Effector memory CD4-positive, alpha-beta T cell (primary cell): ENCODE data around the gene C1orf53.

Experiments
- DNase-seq, 3 donors: peaks; one replicate each; pipeline ENCODE4 v3.0.0-alpha.2; 2020
- H3K27ac ChIP-seq: 2 replicates; pipeline ENCODE4 v1.7.0; 2013; ENCODE audit warnings: mild to moderate bottlenecking, low read length, moderate library complexity; ENCODE audit not compliant: insufficient read depth, poor library complexity, severe bottlenecking
- H3K27me3 ChIP-seq: replicated peaks from 2 replicates; pipeline ENCODE4 v1.7.0; 2013; ENCODE audit warnings: mild to moderate bottlenecking, low read length; ENCODE audit not compliant: insufficient read depth, control insufficient read depth, poor library complexity, severe bottlenecking
- H3K36me3 ChIP-seq: 2 replicates; pipeline ENCODE4 v1.7.0; 2013; ENCODE audit warnings: mild to moderate bottlenecking, low read length, moderate library complexity; ENCODE audit not compliant: control insufficient read depth, insufficient read depth
- H3K4me1 ChIP-seq: 2 replicates; pipeline ENCODE4 v1.7.0; 2013; ENCODE audit warnings: low read length, mild to moderate bottlenecking; ENCODE audit not compliant: control insufficient read depth, insufficient read depth, poor library complexity, severe bottlenecking
- H3K4me3 ChIP-seq: 2 replicates; pipeline ENCODE4 v1.7.0; 2013; ENCODE audit warnings: low read length, low read depth, mild to moderate bottlenecking; ENCODE audit not compliant: insufficient read depth, poor library complexity, severe bottlenecking
- H3K9me3 ChIP-seq: 2 replicates; pipeline ENCODE4 v1.7.0; 2013; ENCODE audit warnings: mild to moderate bottlenecking, low read length, moderate library complexity; ENCODE audit not compliant: control insufficient read depth

The C1orf53 gene

DNA sequence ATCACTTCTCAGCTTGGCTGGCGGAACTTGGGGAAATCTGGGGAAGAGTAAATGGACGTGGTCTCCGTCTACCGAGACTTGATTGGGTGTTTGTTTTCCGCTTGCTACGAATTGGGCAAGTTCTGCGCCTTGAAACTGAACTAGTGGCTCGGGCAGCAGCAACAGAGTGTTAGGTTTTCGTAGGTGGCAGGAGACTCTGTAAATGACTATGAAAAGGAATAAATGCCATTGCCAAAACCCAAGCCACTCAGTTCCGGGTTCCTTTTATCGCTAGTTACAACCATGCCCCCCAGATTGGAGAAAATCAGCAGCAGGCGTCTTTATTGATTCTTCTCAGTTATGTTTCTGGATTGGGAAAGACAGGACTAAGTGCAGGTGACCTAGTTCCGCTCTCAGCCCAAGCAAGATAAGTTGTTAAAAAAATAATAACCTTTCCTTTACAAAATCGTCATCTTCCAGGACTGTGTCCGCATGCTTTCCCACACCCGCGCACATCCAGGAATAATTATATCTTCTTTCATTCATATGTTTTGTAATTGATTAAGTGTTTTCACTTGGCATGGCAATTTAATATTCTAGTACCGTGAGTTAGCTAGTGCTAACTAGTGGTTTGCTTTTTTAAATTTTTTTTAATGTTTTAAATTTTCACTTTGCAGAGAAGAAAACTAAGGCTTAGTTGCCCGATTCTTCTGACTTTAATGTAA, 18.1 kb downstream of the C1orf53 start:
- peaks cover 45% of the 10 kb centered on the region for H3K4me1 ChIP-seq

DNA sequence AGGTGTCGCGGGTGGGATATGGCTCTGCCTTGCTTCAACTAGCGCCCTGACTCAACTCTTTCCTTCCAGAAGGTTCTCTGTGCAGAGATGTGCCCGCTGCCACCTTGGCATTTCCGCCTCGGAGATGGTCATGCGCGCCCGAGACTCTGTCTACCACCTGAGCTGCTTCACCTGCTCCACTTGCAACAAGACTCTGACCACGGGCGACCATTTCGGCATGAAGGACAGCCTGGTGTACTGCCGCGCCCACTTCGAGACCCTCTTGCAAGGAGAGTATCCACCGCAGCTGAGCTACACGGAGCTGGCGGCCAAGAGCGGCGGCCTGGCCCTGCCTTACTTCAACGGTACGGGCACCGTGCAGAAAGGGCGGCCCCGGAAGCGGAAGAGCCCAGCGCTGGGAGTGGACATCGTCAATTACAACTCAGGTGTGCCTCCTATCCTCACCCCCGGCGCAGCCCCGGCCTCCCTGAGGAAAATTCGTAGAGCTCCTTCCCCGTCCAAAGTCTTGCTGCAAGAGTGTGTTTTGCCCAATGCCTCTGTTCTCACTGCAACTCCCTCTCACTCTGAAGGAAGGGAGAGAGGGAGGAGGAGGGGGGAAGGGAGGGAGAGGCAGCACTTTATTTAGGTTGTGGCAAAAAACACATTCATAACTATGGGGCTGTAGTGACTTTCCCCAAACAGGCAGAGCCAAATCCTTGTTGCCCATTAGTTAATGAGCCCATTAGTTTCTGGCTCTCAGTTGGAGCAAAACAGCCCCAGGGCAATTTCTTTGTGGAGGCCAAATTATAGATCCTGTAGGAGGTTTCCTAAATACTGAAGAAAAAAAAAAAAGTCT, 19.0 kb downstream of the C1orf53 start:
- DNase-seq = no peak
- Histone ChIP-seq H3K9me3 (no peaks in the 10 kb centered on the region), H3K27me3 (peaks cover 63% of the 10 kb centered on the region), H3K4me3 (no peak overlapping the region), H3K36me3 (no peaks in the 10 kb centered on the region), H3K4me1 (peaks cover 36% of the 10 kb centered on the region), H3K27ac (no peak overlapping the region)

More for the DNA sequence above, 18.1 kb downstream of the C1orf53 start:
- H3K27me3 ChIP-seq = peaks cover 65% of the 10 kb centered on the region
- H3K4me3 ChIP-seq = no peak overlapping the region
- no peak overlapping the region for H3K27ac ChIP-seq
- no peak for DNase-seq
- no peaks in the 10 kb centered on the region for H3K9me3 ChIP-seq
- no peaks in the 10 kb centered on the region for H3K36me3 ChIP-seq

DNA sequence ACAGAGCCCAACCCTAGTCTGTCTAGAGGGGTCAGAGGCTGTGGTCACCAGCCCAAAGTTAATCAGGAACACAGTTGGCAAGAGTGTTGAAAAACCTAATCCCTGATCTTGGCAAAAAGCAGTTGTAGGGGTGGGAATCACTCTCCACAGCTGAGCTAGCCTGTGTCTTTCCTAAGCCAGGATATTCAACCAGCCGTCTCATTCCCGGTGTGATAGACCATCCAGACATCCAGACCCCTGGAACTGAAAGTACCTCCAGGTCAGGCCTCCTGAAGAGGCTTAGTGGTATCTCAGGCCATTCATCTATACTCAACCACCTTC, 19.6 kb downstream of the C1orf53 start:
- no peak for DNase-seq
- H3K36me3 ChIP-seq = no peaks in the 10 kb centered on the region
- H3K27me3 ChIP-seq = peaks cover 61% of the 10 kb centered on the region
- no peaks in the 10 kb centered on the region for H3K9me3 ChIP-seq
- H3K27ac ChIP-seq = no peak overlapping the region
- H3K4me1 ChIP-seq = peaks cover 30% of the 10 kb centered on the region
- H3K4me3 ChIP-seq = no peak overlapping the region

DNA sequence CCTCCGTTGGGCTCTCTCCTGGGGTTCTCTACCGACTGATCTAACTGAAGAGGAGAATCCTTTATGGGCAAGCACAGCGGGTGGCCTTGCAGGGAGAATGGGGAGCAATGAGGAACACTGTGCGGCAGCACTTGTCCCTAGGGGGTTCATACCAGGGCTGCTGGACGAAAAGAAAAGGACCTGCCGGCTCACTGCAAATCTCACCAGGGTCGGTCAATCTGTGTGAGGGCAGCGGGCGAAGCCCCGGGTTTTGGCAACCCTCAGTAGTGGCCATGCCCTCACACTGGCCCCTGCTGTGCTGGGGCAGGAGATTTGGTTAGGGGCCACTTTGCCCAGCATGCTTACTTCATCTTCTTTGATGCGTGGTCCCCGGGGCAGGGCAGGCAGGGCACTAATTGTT, 20.6 kb downstream of the C1orf53 start:
- no peaks in the 10 kb centered on the region for H3K9me3 ChIP-seq
- H3K27ac ChIP-seq = no peak overlapping the region
- H3K4me1 ChIP-seq = peaks cover 20% of the 10 kb centered on the region
- DNase-seq = no peak
- no peaks in the 10 kb centered on the region for H3K36me3 ChIP-seq
- H3K4me3 ChIP-seq = no peak overlapping the region
- peaks cover 51% of the 10 kb centered on the region for H3K27me3 ChIP-seq

DNA sequence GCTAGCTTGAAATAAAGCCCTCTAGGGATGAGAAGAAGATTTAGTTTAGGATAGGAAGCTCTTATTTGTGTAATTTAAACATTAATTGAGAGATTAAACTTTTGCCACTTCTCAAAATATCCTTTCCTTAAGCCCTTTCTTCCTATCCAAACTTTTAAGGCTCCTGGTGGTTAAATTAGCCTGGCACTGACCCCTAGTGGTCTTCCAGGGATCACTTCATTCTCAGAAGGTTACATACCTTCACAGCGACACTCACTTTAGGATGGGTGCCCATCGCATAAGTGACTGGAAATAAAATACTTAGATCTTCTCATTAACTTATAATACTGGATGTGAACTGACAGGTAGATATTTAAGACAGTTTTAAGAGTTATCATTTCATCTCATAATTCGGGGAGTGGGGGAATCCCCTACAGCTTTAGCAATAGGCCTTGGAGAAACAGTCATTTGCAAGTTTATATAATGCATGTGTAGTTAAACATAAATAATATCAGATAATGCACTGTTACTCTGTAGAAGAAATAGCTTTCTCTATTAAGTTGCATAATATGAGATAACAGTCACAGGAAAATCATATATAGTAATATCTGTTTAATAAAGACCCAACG, 22.2 kb downstream of the C1orf53 start:
- Histone ChIP-seq H3K4me1 (peaks cover 5% of the 10 kb centered on the region), H3K4me3 (no peak overlapping the region), H3K27me3 (peaks cover 43% of the 10 kb centered on the region), H3K36me3 (no peaks in the 10 kb centered on the region), H3K27ac (no peak overlapping the region), H3K9me3 (no peaks in the 10 kb centered on the region)
- no peak for DNase-seq

DNA sequence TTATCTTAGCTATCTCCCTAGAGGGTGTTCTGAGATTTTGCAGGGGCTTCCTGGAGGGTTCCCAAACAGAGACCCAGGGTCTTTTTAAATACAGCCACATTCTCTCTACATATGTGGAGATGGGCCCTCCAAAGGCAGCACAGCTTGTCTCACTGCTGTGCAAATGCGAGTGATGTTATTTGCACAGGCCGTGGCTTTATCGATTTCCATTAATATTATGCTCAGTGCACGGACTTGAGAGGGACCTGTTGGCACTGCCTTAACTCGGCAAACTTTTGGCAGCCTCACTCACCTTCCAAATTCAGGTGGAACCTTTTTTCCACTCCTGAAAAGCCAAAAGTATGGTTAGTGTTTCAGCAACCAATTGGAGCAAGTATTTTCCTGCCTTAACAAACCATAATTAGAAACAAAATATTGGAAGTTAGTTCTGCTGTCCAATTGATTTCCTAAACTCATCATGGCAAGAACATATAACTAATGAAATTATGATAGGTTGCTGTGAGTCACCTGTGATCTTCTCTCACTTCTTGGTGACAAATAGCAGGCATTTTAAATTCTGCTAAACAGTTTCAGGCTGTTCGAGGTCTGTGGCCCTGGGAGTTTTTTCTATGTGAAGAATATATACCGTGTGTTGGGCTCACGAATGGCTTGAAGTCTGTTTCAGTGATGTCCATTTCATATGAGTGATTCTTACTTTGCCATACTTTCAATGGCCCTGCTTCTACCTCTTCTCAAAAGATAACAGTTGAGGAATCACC, 25.7 kb downstream of the C1orf53 start:
- DNase-seq = no peak
- H3K36me3 ChIP-seq = no peaks in the 10 kb centered on the region
- H3K27me3 ChIP-seq = peaks cover 31% of the 10 kb centered on the region
- no peaks in the 10 kb centered on the region for H3K4me1 ChIP-seq
- no peak overlapping the region for H3K27ac ChIP-seq
- H3K4me3 ChIP-seq = no peak overlapping the region
- H3K9me3 ChIP-seq = no peaks in the 10 kb centered on the region

DNA sequence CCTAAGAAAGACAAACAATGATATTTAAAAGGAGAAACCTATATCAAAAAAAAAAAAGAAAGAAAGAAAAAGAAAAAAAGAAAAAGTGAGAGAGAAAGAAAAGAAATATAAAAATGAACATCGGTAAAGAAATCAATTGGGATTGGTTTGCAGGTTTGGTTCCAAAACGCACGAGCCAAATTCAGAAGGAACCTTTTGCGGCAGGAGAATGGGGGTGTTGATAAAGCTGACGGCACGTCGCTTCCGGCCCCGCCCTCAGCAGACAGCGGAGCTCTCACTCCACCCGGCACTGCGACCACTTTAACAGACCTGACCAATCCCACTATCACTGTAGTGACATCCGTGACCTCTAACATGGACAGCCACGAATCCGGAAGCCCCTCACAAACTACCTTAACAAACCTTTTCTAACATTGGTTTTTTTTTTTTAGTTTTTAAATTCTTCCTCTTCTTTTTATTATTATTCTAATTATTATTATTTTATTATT, 26.5 kb downstream of the C1orf53 start:
- DNase-seq = no peak
- no peak overlapping the region for H3K4me3 ChIP-seq
- H3K36me3 ChIP-seq = no peaks in the 10 kb centered on the region
- no peaks in the 10 kb centered on the region for H3K4me1 ChIP-seq
- H3K27ac ChIP-seq = no peak overlapping the region
- no peaks in the 10 kb centered on the region for H3K9me3 ChIP-seq
- peaks cover 35% of the 10 kb centered on the region for H3K27me3 ChIP-seq

DNA sequence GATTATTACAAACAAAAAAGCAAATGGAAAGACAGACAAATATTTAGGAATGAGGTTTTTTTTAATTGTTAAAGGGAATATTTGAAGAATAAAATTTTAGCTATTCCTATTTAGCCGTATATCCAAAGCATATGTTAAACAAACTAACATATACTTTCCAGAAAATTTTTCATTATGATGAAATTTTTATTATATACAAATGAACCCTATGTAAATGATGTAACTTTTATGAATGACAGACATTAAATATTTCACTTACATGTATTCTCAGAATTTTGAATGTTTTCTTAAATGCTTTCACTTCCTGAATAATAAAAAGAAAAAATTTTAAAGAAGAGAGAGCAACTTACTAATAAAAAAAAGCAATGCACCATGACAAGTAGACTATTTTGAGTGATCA, 30.6 kb downstream of the C1orf53 start:
- H3K27ac ChIP-seq = no peak overlapping the region
- no peaks in the 10 kb centered on the region for H3K36me3 ChIP-seq
- H3K9me3 ChIP-seq = no peaks in the 10 kb centered on the region
- H3K4me3 ChIP-seq = no peak overlapping the region
- H3K4me1 ChIP-seq = no peaks in the 10 kb centered on the region
- peaks cover 24% of the 10 kb centered on the region for H3K27me3 ChIP-seq
- DNase-seq = no peak

DNA sequence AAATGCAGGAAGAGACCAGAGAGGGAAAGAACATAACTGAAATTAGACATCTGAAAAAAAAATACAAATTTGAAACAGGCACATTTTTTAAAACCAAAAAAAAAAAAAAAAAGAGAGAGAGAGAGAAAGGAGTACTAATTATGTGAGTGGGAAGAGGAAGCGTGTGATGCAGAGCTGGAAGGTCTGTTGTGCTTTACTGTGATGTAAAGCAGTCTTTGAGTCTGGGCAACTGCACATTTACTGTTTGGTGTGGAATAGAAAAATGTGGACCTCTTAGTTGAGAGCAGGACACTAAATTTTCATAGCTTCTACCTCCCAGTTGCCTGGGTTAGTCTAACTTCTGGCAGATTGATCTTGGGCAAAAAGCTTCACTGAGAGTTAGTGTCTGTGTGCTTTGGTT, 31.2 kb downstream of the C1orf53 start:
- Histone ChIP-seq H3K4me3 (no peak overlapping the region), H3K27me3 (peaks cover 24% of the 10 kb centered on the region), H3K9me3 (no peaks in the 10 kb centered on the region), H3K27ac (no peak overlapping the region), H3K36me3 (no peaks in the 10 kb centered on the region), H3K4me1 (no peaks in the 10 kb centered on the region)
- DNase-seq = no peak
